ENCODE results near the gene SAMD3. TPM values are rescaled to one million over a fixed set of nuclear protein-coding genes. Genes with fewer than 3 reads are reported as not detected.

SAMD3 gene, protein sequence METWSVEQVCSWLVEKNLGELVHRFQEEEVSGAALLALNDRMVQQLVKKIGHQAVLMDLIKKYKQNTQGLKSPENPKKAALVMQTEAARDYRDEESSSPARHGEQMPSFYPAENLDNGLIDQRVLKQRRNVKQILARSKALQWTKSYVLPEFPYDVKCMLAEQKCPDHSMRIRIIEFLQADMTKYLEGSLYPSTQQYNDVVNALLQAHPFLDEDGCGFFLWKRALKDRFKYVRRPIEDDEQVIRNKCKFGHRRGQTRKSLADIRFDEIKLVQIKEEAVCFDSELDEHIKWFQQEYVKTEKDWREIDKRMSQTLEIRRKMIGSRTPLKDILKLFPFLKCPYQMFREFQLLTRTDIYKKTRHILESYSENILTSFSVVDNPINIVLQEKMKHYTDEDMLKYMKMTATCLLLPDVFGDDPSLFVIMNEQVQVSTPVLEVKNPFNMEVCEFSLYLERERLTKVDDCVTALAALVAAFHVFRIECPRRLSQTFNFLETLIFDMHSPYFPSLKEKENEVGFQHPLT
- 4.1 and 11.8 TPM in 2 replicates for total RNA-seq

GRCh38 chr6:130222775-130223174, at the start of gene SAMD3:
TSS of gene SAMD3 (minus strand) at chr6:130222951. CDS start at chr6:130215273, 7,678 bp downstream.

Other genes with a start within 250 kb of the SAMD3 start
- gene L3MBTL3, start 204.4 kb downstream of the SAMD3 start, total RNA-seq, result 4.7 and 7.1 TPM in 2 replicates
- gene TMEM200A, start 143.1 kb upstream of the SAMD3 start, total RNA-seq, result 35.3 and 86.4 TPM in 2 replicates

Data from smooth muscle cell of bladder (primary cell).